ENCODE data around the gene SERPINB2.

DNA sequence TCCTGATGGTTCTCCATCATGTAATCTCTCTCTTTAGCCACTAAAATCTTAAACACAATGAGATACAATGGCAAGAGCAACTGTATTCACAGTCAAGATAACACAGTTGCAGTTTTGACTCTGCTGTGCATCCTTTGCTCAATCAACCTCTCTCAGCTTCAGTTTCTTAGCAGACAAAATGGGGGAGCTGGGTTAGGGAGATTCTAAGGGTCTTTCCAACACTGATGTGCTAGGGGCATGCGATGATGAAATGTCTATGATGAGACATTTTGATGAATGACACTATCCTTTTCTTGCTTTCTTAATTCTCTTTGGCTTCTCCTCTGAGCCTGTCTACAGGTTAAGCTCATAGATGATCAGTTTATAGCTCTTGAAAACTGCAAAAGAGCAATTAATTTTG is 21.4 kb downstream of the SERPINB2 start:
- TF ChIP-seq, protein P1, sequence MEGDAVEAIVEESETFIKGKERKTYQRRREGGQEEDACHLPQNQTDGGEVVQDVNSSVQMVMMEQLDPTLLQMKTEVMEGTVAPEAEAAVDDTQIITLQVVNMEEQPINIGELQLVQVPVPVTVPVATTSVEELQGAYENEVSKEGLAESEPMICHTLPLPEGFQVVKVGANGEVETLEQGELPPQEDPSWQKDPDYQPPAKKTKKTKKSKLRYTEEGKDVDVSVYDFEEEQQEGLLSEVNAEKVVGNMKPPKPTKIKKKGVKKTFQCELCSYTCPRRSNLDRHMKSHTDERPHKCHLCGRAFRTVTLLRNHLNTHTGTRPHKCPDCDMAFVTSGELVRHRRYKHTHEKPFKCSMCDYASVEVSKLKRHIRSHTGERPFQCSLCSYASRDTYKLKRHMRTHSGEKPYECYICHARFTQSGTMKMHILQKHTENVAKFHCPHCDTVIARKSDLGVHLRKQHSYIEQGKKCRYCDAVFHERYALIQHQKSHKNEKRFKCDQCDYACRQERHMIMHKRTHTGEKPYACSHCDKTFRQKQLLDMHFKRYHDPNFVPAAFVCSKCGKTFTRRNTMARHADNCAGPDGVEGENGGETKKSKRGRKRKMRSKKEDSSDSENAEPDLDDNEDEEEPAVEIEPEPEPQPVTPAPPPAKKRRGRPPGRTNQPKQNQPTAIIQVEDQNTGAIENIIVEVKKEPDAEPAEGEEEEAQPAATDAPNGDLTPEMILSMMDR (IDR thresholded peaks at IDR 0.05) = no peak
- no peak for TF ChIP-seq EZH2 (IDR thresholded peaks at IDR 0.05; ENCODE audit: borderline replicate concordance, insufficient read depth, low read depth, low read length, poor library complexity, severe bottlenecking)
